Measurements from ENCODE around the gene SH3BGRL2. TPM values are rescaled to one million over a fixed set of nuclear protein-coding genes. Genes with fewer than 3 reads are reported as not detected.

SH3BGRL2 gene
- total and polyA plus RNA-seq, 2 of the 4 experiments (the other 2 are of a cell fraction), result 2.4 to 5.6 TPM

GRCh38 chr6:79699606-79700005 is 68.5 kb downstream of the SH3BGRL2 start:
- H2BK120ac ChIP-seq (ENCODE audit: low read depth, low read length), result no peak overlapping the region
- no peak for TF ChIP-seq RFX5 (IDR thresholded peaks at IDR 0.05; ENCODE audit: low read depth, low read length)
- CTCF ChIA-PET, result no interaction called here
- H3K14ac ChIP-seq (replicated peaks; ENCODE audit: low read depth, low read length), result no peak overlapping the region
- no peak overlapping the region for H4K8ac ChIP-seq (ENCODE audit: low read depth in 2 of 2, low read length in 2 of 2)
- no peak overlapping the region for H3K4me2 ChIP-seq (ENCODE audit: low read depth, low read length)
- no peaks in the 10 kb centered on the region for H3K9me1 ChIP-seq (ENCODE audit: insufficient read depth, low read length)
- 94% methylated on average over 4 of the region's 7 CpGs; no CpG with 5 or more reads in 1 of the 2 experiments for WGBS, 2 experiments (ENCODE audit: extremely low coverage in 2 of 2, insufficient read length in 1 of 2)
- no peak overlapping the region for H3K18ac ChIP-seq (ENCODE audit: low read depth, low read length)
- H2AK9ac ChIP-seq (replicated peaks; ENCODE audit: low read depth, low read length, poor library complexity), result no peak overlapping the region
- no peak overlapping the region for H3K23ac ChIP-seq (ENCODE audit: low read depth, low read length)
- H2AFZ ChIP-seq (replicated peaks; ENCODE audit: low read length, poor library complexity), result no peak overlapping the region
- H2BK15ac ChIP-seq (ENCODE audit: low read depth, low read length), result no peak overlapping the region
- H3K4me3 ChIP-seq (ENCODE audit: insufficient read depth, low read depth, low read length), result no peak overlapping the region
- ATAC-seq (ENCODE audit: low read depth), result no peak
- H3K27ac ChIP-seq (ENCODE audit: insufficient read depth, low read length), result no peak overlapping the region
- H4K20me1 ChIP-seq (ENCODE audit: insufficient read depth, low read length), result no peaks in the 10 kb centered on the region
- no peak overlapping the region for H3K56ac ChIP-seq (ENCODE audit: extremely low read depth, insufficient read depth, low read length)
- H3K36me3 ChIP-seq (ENCODE audit: control insufficient read depth, insufficient read depth, low read length), result no peaks in the 10 kb centered on the region
- H3K9me3 ChIP-seq (ENCODE audit: control insufficient read depth, insufficient read depth, low read length), result no peaks in the 10 kb centered on the region
- H3K4me1 ChIP-seq (ENCODE audit: control insufficient read depth, insufficient read depth, low read length), result no peaks in the 10 kb centered on the region
- no peak overlapping the region for H3K9ac ChIP-seq (ENCODE audit: low read depth, low read length)
- no peak for DNase-seq
- in situ Hi-C loops (cut with MboI; ENCODE audit: low sequenced_read_pairs) (no loop called here), dilution Hi-C loops (cut with HindIII; ENCODE audit: low sequenced_read_pairs, unreplicated experiment) (no loop called here), intact Hi-C loops (cut with micrococcal nuclease) (no loop called here)
- H3K79me1 ChIP-seq (ENCODE audit: low read depth in 1 of 2, low read length in 2 of 2), result no peaks in the 10 kb centered on the region
- H2BK20ac ChIP-seq (ENCODE audit: low read depth, low read length), result no peak overlapping the region
- POLR2A ChIA-PET (ENCODE audit: unreplicated experiment), result no interaction called here
- H3K4ac ChIP-seq (ENCODE audit: low read depth, low read length), result no peak overlapping the region
- no peaks in the 10 kb centered on the region for H3K27me3 ChIP-seq (ENCODE audit: control insufficient read depth, insufficient read depth, low read length)
- no peak overlapping the region for H2BK5ac ChIP-seq (ENCODE audit: low read depth, low read length, poor library complexity, severe bottlenecking)
- H4K5ac ChIP-seq (ENCODE audit: low read depth, low read length), result no peak overlapping the region
- no peak overlapping the region for H4K91ac ChIP-seq (ENCODE audit: insufficient read depth, low read depth, low read length)
- H2AK5ac ChIP-seq (ENCODE audit: low read depth, low read length), result no peak overlapping the region
- no TSS peak for BruUV-seq (replicated peaks)

Measured in IMR-90 (cell line).